NCI-H1417 (cell line): ENCODE results near the gene MAT2A.
A peak's percentile ranks its signal among the peaks of the same experiment; 100 is the strongest.
"Not testable (repeated sequence)": the region's sequence is repeated elsewhere in the genome, so short reads cannot be mapped to it uniquely, and the experiment has no call there.

Experiments
- DNase-seq, 3 experiments: peaks; one replicate each; lab custom pipeline; 2025; lab: John Stamatoyannopoulos, UW

Gene MAT2A

GRCh38 chr2:85547859-85548607 lies 9.1 kb downstream of the MAT2A start:
- DNase-seq = no peak

GRCh38 chr2:85548608-85548900 lies 9.6 kb downstream of the MAT2A start:
- no peak for DNase-seq

- no peak for DNase-seq
Observed at GRCh38 chr2:85549095-85549494, 10.1 kb downstream of the MAT2A start.

- no peak for DNase-seq
Observed at GRCh38 chr2:85549826-85550225, 10.9 kb downstream of the MAT2A start.

GRCh38 chr2:85550486-85550885 lies 11.5 kb downstream of the MAT2A start:
- DNase-seq = no peak

- DNase-seq = peak; percentile 52 to 81 (median 76)
Observed at GRCh38 chr2:85551698-85552678, 13.0 kb downstream of the MAT2A start.

GRCh38 chr2:85553184-85553583 lies 14.2 kb downstream of the MAT2A start:
- DNase-seq = no peak

- DNase-seq = no peak
Observed at GRCh38 chr2:85554980-85555612, 16.1 kb downstream of the MAT2A start.

GRCh38 chr2:85557130-85557529 lies 18.2 kb downstream of the MAT2A start:
- no peak for DNase-seq

- no peak for DNase-seq
Observed at GRCh38 chr2:85558160-85558559, 19.2 kb downstream of the MAT2A start.

GRCh38 chr2:85560403-85560726 lies 21.4 kb downstream of the MAT2A start:
- DNase-seq = not testable (repeated sequence)

- no peak for DNase-seq
Observed at GRCh38 chr2:85560812-85561279, 21.9 kb downstream of the MAT2A start.

- DNase-seq = peak; percentile 89 to 94 (median 93)
Observed at GRCh38 chr2:85561280-85562212, 22.6 kb downstream of the MAT2A start, which contains the start of gene GGCX. GGCX (minus strand) TSS chr2:85561493; CDS start chr2:85561428, 65 bp downstream.

- no peak for DNase-seq
Observed at GRCh38 chr2:85564144-85564563, 25.2 kb downstream of the MAT2A start.

GRCh38 chr2:85566265-85566664 lies 27.3 kb downstream of the MAT2A start:
- DNase-seq = no peak

- no peak for DNase-seq
Observed at GRCh38 chr2:85575739-85576138, 36.8 kb downstream of the MAT2A start.

- no peak for DNase-seq
Observed at GRCh38 chr2:85577063-85577385, 38.1 kb downstream of the MAT2A start.

- DNase-seq = no peak
Observed at GRCh38 chr2:85577386-85578242, 38.6 kb downstream of the MAT2A start, which contains the start of gene VAMP8. VAMP8 (plus strand) TSS chr2:85577586; CDS start chr2:85577647, 61 bp downstream.

GRCh38 chr2:85578243-85579180 lies 39.5 kb downstream of the MAT2A start:
- DNase-seq = no peak
